ENCODE data around the gene LRCH3.

The LRCH3 gene

DNA sequence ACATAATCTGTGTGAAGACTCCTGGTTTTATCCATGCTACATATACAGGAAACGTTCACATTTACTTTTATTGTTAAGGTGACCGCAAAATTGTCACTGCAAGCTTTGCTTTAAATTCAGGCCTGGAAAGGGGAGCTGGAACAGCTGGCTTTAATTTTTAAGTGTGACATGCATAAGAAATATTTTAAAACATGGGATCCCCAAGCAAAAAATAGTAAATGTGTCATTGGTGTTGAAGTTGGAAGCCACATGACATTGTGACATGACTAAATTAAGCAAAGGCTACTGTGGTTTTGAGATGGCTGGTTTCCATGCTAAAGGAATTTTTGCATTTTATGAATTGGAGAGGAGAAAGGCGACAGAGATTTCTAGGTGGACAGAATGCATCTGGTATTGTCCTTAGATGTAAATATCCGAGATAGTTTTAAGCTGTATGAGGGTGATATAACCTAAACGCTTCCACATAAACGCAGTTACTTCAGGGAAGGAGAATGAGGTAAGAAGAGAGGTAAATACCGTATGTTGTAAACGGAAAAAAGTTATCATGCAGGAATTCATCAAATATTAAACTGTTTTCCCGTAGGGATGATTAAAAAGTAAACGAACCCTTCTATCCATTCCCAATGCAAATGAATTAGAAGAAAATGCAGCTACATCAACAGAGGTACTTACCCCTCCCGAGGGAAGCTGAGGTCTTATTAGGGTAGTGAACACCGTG, 42.3 kb upstream of the LRCH3 start:
- WGBS (ENCODE audit: extremely low coverage, insufficient coverage, insufficient read length): no CpG with 5 or more reads among the region's 12 CpGs
- Histone ChIP-seq H3K4me2 (ENCODE audit: low read length) (peak overlapping the region; percentile 83), H3K9me3 (ENCODE audit: insufficient read depth, low read depth, low read length) (no peaks in the 10 kb centered on the region), H3K18ac (ENCODE audit: low read length) (no peak overlapping the region), H3K36me3 (ENCODE audit: control insufficient read depth in 1 of 2, insufficient read depth in 2 of 2, low read length in 2 of 2) (no peaks in the 10 kb centered on the region), H3K9ac (ENCODE audit: low read length) (no peak overlapping the region), H3K23ac (ENCODE audit: low read length) (no peak overlapping the region), H2AFZ (ENCODE audit: insufficient read depth, low read length, poor library complexity) (peak overlapping the region; percentile 19), H3K14ac (ENCODE audit: low read length) (no peak overlapping the region), H3K4ac (ENCODE audit: low read depth, low read length) (no peak overlapping the region), H2BK120ac (ENCODE audit: insufficient read depth, low read length, poor library complexity) (no peak overlapping the region), H3K4me1 (ENCODE audit: control insufficient read depth in 1 of 2, insufficient read depth in 2 of 2, low read length in 2 of 2) (peaks cover 4 to 6% of the 10 kb centered on the region in 2 experiments), H3K27ac (ENCODE audit: low read depth, low read length) (no peak overlapping the region), H4K12ac (ENCODE audit: low read depth, low read length) (no peak overlapping the region), H2AK5ac (ENCODE audit: low read length) (no peak overlapping the region), H4K91ac (ENCODE audit: low read depth, low read length) (no peak overlapping the region), H2BK12ac (ENCODE audit: low read length) (no peak overlapping the region), H3K79me1 (ENCODE audit: low read length) (peaks cover 7% of the 10 kb centered on the region), H3K79me2 (ENCODE audit: control insufficient read depth, insufficient read depth, low read length, poor library complexity) (peaks cover 5% of the 10 kb centered on the region), H4K8ac (ENCODE audit: low read depth, low read length) (no peak overlapping the region), H2BK5ac (ENCODE audit: low read depth, low read length, poor library complexity) (no peak overlapping the region), H3K4me3 (ENCODE audit: low read depth, low read length) (no peak overlapping the region), H3K27me3 (ENCODE audit: insufficient read depth, low read length) (no peaks in the 10 kb centered on the region)
- DNase-seq: no peak

DNA sequence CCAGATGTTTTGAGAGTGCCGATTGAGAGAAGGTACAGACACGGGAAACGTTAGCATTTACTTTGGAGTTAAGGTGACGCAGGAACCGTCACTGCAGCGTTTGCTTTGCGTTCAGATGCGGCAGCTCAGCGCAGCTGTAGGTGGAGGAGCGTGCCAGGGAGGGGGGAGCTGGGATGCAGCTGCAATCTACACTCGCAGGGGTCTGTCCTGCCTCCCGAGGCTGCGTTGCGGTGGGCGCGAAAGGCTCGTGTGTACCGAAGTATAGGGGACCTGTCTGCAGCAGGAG, 41.8 kb upstream of the LRCH3 start:
- H3K79me2 ChIP-seq (ENCODE audit: control insufficient read depth, insufficient read depth, low read length, poor library complexity): peaks cover 5% of the 10 kb centered on the region
- no peaks in the 10 kb centered on the region for H3K36me3 ChIP-seq (ENCODE audit: control insufficient read depth in 1 of 2, insufficient read depth in 2 of 2, low read length in 2 of 2)
- peak; percentile 43 to 61 for DNase-seq
- no peak overlapping the region for H3K18ac ChIP-seq (ENCODE audit: low read length)
- no peak overlapping the region for H2BK120ac ChIP-seq (ENCODE audit: insufficient read depth, low read length, poor library complexity)
- no peak overlapping the region for H3K4ac ChIP-seq (ENCODE audit: low read depth, low read length)
- no peak overlapping the region for H4K91ac ChIP-seq (ENCODE audit: low read depth, low read length)
- peak overlapping the region; percentile 87 for H3K4me3 ChIP-seq (ENCODE audit: low read depth, low read length)
- H3K4me1 ChIP-seq (ENCODE audit: control insufficient read depth in 1 of 2, insufficient read depth in 2 of 2, low read length in 2 of 2): peaks cover 4 to 6% of the 10 kb centered on the region in 2 experiments
- no peak overlapping the region for H2BK5ac ChIP-seq (ENCODE audit: low read depth, low read length, poor library complexity)
- peak overlapping the region; percentile 31 for H4K8ac ChIP-seq (ENCODE audit: low read depth, low read length)
- peaks cover 7% of the 10 kb centered on the region for H3K79me1 ChIP-seq (ENCODE audit: low read length)
- no peaks in the 10 kb centered on the region for H3K9me3 ChIP-seq (ENCODE audit: insufficient read depth, low read depth, low read length)
- no peak overlapping the region for H3K23ac ChIP-seq (ENCODE audit: low read length)
- no peak overlapping the region for H3K27ac ChIP-seq (ENCODE audit: low read depth, low read length)
- no peaks in the 10 kb centered on the region for H3K27me3 ChIP-seq (ENCODE audit: insufficient read depth, low read length)
- H4K12ac ChIP-seq (ENCODE audit: low read depth, low read length): no peak overlapping the region
- no CpG with 5 or more reads among the region's 18 CpGs for WGBS (ENCODE audit: extremely low coverage, insufficient coverage, insufficient read length)
- no peak overlapping the region for H2BK12ac ChIP-seq (ENCODE audit: low read length)
- H3K4me2 ChIP-seq (ENCODE audit: low read length): peak overlapping the region; percentile 83
- peak overlapping the region; percentile 16 for H3K9ac ChIP-seq (ENCODE audit: low read length)
- H2AFZ ChIP-seq (ENCODE audit: insufficient read depth, low read length, poor library complexity): peak overlapping the region; percentile 19
- H2AK5ac ChIP-seq (ENCODE audit: low read length): no peak overlapping the region
- no peak overlapping the region for H3K14ac ChIP-seq (ENCODE audit: low read length)

DNA sequence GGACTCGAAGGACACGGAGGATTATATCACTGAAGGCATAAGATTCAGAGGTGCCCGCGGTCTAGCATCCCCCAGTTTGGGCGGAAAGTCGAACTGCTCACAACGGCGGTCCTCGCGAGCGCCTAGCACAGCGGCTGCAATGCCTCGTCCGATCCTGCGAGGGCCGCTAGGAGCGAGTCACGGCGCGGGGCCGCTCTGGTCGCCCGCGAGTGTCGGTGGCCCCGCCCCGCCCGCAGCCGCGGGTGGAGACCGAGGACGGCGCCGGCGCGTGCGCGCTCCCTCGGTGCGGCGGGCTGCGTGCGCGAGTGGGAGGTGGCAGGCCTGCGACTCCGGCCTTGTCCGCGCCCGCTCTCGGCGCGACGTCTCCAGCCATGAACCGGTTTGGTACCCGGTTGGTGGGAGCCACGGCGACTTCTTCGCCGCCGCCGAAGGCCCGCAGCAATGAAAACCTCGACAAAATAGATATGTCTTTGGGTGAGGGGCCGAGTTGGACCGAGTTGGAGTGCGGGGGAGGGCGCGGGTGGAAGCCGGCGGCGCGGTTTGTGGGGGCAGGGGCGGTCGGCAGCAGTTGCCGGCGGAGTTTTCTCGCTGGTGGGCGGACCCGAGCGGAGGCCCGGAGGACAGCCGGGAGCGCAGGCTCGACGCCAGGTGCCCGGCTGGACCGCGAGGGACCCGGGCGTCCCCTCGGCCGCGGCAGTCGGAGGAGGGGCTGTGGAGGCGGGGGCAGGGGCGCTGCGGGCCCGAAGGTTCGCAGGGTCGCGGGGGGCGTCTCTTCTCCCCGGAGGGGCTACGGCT, 41.3 kb upstream of the LRCH3 start, which contains the start of gene FYTTD1:
Gene FYTTD1, plus strand, starts transcription at position 283 of the 795 bp plus-strand sequence. Its CDS starts 89 bp downstream, at position 372.
- Histone ChIP-seq H2BK5ac (ENCODE audit: low read depth, low read length, poor library complexity) (no peak within 1 kb of the TSS), H3K4me1 (ENCODE audit: control insufficient read depth in 1 of 2, insufficient read depth in 2 of 2, low read length in 2 of 2) (peaks cover 4 to 6% of the 10 kb centered on the region in 2 experiments), H3K4me2 (ENCODE audit: low read length) (peak within 1 kb of the TSS; percentile 83), H3K27me3 (ENCODE audit: insufficient read depth, low read length) (no peaks in the 10 kb centered on the region), H3K18ac (ENCODE audit: low read length) (peak within 1 kb of the TSS; percentile 53), H2AFZ (ENCODE audit: insufficient read depth, low read length, poor library complexity) (peak within 1 kb of the TSS; percentile 19), H3K4ac (ENCODE audit: low read depth, low read length) (peak within 1 kb of the TSS; percentile 40), H3K9ac (ENCODE audit: low read length) (peak within 1 kb of the TSS; percentile 89), H3K4me3 (ENCODE audit: low read depth, low read length) (peak within 1 kb of the TSS; percentile 87), H3K14ac (ENCODE audit: low read length) (peak within 1 kb of the TSS; percentile 80), H3K9me3 (ENCODE audit: insufficient read depth, low read depth, low read length) (no peaks in the 10 kb centered on the region), H2BK12ac (ENCODE audit: low read length) (no peak within 1 kb of the TSS), H4K91ac (ENCODE audit: low read depth, low read length) (peak within 1 kb of the TSS; percentile 57), H3K79me1 (ENCODE audit: low read length) (peaks cover 7% of the 10 kb centered on the region), H4K12ac (ENCODE audit: low read depth, low read length) (no peak within 1 kb of the TSS), H2BK120ac (ENCODE audit: insufficient read depth, low read length, poor library complexity) (peak within 1 kb of the TSS; percentile 45), H3K36me3 (ENCODE audit: control insufficient read depth in 1 of 2, insufficient read depth in 2 of 2, low read length in 2 of 2) (no peaks in the 10 kb centered on the region), H3K23ac (ENCODE audit: low read length) (no peak within 1 kb of the TSS), H4K8ac (ENCODE audit: low read depth, low read length) (peak within 1 kb of the TSS; percentile 61), H3K79me2 (ENCODE audit: control insufficient read depth, insufficient read depth, low read length, poor library complexity) (peaks cover 5% of the 10 kb centered on the region), H3K27ac (ENCODE audit: low read depth, low read length) (peak within 1 kb of the TSS; percentile 59), H2AK5ac (ENCODE audit: low read length) (no peak within 1 kb of the TSS)
- no CpG with 5 or more reads among the region's 104 CpGs for WGBS (ENCODE audit: extremely low coverage, insufficient coverage, insufficient read length)
- DNase-seq: peak; percentile 83 to 91

DNA sequence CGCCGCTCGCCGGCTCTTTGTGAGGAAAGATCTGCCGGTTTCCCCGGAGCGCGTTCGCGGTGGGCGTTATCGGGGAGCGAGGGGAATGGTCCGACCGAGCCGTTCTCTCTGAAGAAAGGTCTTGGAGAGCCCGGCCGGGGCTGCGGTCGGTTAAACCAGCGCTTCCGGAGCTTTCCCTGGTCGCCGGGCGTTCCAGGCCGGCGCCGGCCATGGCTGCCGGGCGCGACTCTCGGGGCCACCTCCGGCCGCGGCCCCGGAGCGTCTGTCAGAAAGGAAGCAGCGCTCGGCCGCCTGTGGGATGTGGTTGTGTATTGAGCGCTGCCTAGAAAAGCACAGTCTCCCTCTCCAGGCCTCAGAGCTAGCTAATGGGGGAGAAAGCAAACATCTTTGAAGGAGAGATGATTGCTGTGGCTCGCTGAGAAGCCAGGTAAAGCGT, 40.6 kb upstream of the LRCH3 start:
- Histone ChIP-seq H3K79me2 (ENCODE audit: control insufficient read depth, insufficient read depth, low read length, poor library complexity) (peaks cover 5% of the 10 kb centered on the region), H4K8ac (ENCODE audit: low read depth, low read length) (peak overlapping the region; percentile 61), H2BK120ac (ENCODE audit: insufficient read depth, low read length, poor library complexity) (peak overlapping the region; percentile 45), H3K27me3 (ENCODE audit: insufficient read depth, low read length) (no peaks in the 10 kb centered on the region), H3K23ac (ENCODE audit: low read length) (no peak overlapping the region), H3K4me3 (ENCODE audit: low read depth, low read length) (peak overlapping the region; percentile 87), H2BK12ac (ENCODE audit: low read length) (no peak overlapping the region), H4K12ac (ENCODE audit: low read depth, low read length) (no peak overlapping the region), H3K79me1 (ENCODE audit: low read length) (peaks cover 7% of the 10 kb centered on the region), H3K27ac (ENCODE audit: low read depth, low read length) (peak overlapping the region; percentile 59), H3K4me2 (ENCODE audit: low read length) (peak overlapping the region; percentile 83), H3K4me1 (ENCODE audit: control insufficient read depth in 1 of 2, insufficient read depth in 2 of 2, low read length in 2 of 2) (peaks cover 4 to 6% of the 10 kb centered on the region in 2 experiments), H3K36me3 (ENCODE audit: control insufficient read depth in 1 of 2, insufficient read depth in 2 of 2, low read length in 2 of 2) (no peaks in the 10 kb centered on the region), H2AFZ (ENCODE audit: insufficient read depth, low read length, poor library complexity) (peak overlapping the region; percentile 19), H3K18ac (ENCODE audit: low read length) (peak overlapping the region; percentile 53), H2AK5ac (ENCODE audit: low read length) (no peak overlapping the region), H3K4ac (ENCODE audit: low read depth, low read length) (peak overlapping the region; percentile 21), H3K14ac (ENCODE audit: low read length) (peak overlapping the region; percentile 80), H2BK5ac (ENCODE audit: low read depth, low read length, poor library complexity) (no peak overlapping the region), H3K9me3 (ENCODE audit: insufficient read depth, low read depth, low read length) (no peaks in the 10 kb centered on the region), H4K91ac (ENCODE audit: low read depth, low read length) (peak overlapping the region; percentile 57), H3K9ac (ENCODE audit: low read length) (peak overlapping the region; percentile 89)
- DNase-seq: peak; percentile 53 to 73
- WGBS (ENCODE audit: extremely low coverage, insufficient coverage, insufficient read length): no CpG with 5 or more reads among the region's 43 CpGs

Data from trophoblast cell (in vitro differentiated cells and primary cell).